ENCODE results near the gene ERBB3. TPM values are rescaled to one million over a fixed set of nuclear protein-coding genes. Genes with fewer than 3 reads are reported as not detected.

ERBB3 gene
- total RNA-seq, 5 donors from 2014 or later (not counting 1 experiment from before 2014, with no cell fraction given): 0.93 to 24.0 (median 8.2) TPM

- Mint-ChIP-seq H3K27ac (peak overlapping the region; percentile 99 to 100), H3K27me3 (no peaks in the 10 kb centered on the region), H3K36me3 (peaks cover 13% of the 10 kb centered on the region), H3K4me3 (peak overlapping the region; percentile 94 to 98 (median 96)), H3K4me1 (peaks cover 55 to 66% (median 63%) of the 10 kb centered on the region in 3 donors), H3K9me3 (no peaks in the 10 kb centered on the region)
- H3K4me3 ChIP-seq (ENCODE audit: control insufficient read depth in 1 of 2, extremely low read depth in 1 of 2, low read length in 1 of 2): peak overlapping the region; percentile 17 to 92
- ChIA-PET CTCF (interaction anchor here (0.6 to 2.0 kb wide), 9 partner anchors 15 to 357 kb away, joined by 3 to 11 read pairs (median 5); partner anchors contain the start of genes ZC3H10 (in 2 of the 2), ESYT1 (in 1 of the 2) and RNF41 (in 1 of the 2)), POLR2A (interaction anchor here (0.5 to 1.1 kb wide), 6 partner anchors 14 to 148 kb away, joined by 3 to 5 read pairs (median 4); partner anchors contain the start of gene ZC3H10 (in 1 of the 2))
- no peaks in the 10 kb centered on the region for H3K27me3 ChIP-seq (replicated peaks in 1 of 2; ENCODE audit: control insufficient read depth in 2 of 2, extremely low read depth in 1 of 2, insufficient read depth in 2 of 2, low read length in 1 of 2)
- peaks cover 7 to 11% of the 10 kb centered on the region in 2 donors for H3K36me3 ChIP-seq (ENCODE audit: control insufficient read depth in 2 of 2, extremely low read depth in 1 of 2, insufficient read depth in 1 of 2, low read length in 1 of 2)
- H3K9me3 ChIP-seq: no peaks in the 10 kb centered on the region
- H3K4me1 ChIP-seq (ENCODE audit: control insufficient read depth in 1 of 2, extremely low read depth in 1 of 2, insufficient read depth in 2 of 2, low read length in 2 of 2): peaks cover 35 to 49% of the 10 kb centered on the region in 2 experiments
- H3K27ac ChIP-seq (ENCODE audit: low read length): peak overlapping the region; percentile 72
- WGBS (ENCODE audit: insufficient coverage): no CpG with 5 or more reads among the region's 1 CpG
- no peak for ATAC-seq (replicated peaks in 1 of 4)
- DNase-seq: no peak
These were observed 22.7 kb downstream of the ERBB3 start for GRCh38 chr12:56102683-56103065.

- no peaks in the 10 kb centered on the region for H3K9me3 Mint-ChIP-seq
- peak in 6 of 35 experiments; percentile 5 to 63 (median 30) for DNase-seq
- no peaks in the 10 kb centered on the region for H3K9me3 ChIP-seq
- H3K36me3 Mint-ChIP-seq: peaks cover 17% of the 10 kb centered on the region
- peak overlapping the region; percentile 99 to 100 for H3K27ac Mint-ChIP-seq
- H3K27me3 ChIP-seq (replicated peaks in 1 of 2; ENCODE audit: control insufficient read depth in 2 of 2, extremely low read depth in 1 of 2, insufficient read depth in 2 of 2, low read length in 1 of 2): no peaks in the 10 kb centered on the region
- H3K4me1 Mint-ChIP-seq: peaks cover 55 to 66% (median 63%) of the 10 kb centered on the region in 3 donors
- peak overlapping the region; percentile 72 for H3K27ac ChIP-seq (ENCODE audit: low read length)
- peak overlapping the region; percentile 94 to 98 (median 96) for H3K4me3 Mint-ChIP-seq
- peak in 3 of 4 experiments; percentile 17 to 29 (median 19) for ATAC-seq (replicated peaks in 1 of 4)
- H3K4me1 ChIP-seq (ENCODE audit: control insufficient read depth in 1 of 2, extremely low read depth in 1 of 2, insufficient read depth in 2 of 2, low read length in 2 of 2): peaks cover 35 to 49% of the 10 kb centered on the region in 2 experiments
- peak overlapping the region; percentile 73 to 92 for H3K4me3 ChIP-seq (ENCODE audit: control insufficient read depth in 1 of 2, extremely low read depth in 1 of 2, low read length in 1 of 2)
- ChIA-PET CTCF (interaction anchor here (0.5 to 2.0 kb wide), 9 partner anchors 15 to 172 kb away, joined by 3 to 11 read pairs (median 4); partner anchors contain the start of genes ZC3H10 (in 2 of the 2), ESYT1 (in 1 of the 2) and RNF41 (in 1 of the 2)), POLR2A (interaction anchor here in 1 of 2 donors (0.7 to 1.1 kb wide), 3 partner anchors 14 to 129 kb away, joined by 4 to 5 read pairs (median 4); partner anchors contain the start of genes RAB5B and ZC3H10)
- peaks cover 7 to 16% of the 10 kb centered on the region in 2 donors for H3K36me3 ChIP-seq (ENCODE audit: control insufficient read depth in 2 of 2, extremely low read depth in 1 of 2, insufficient read depth in 1 of 2, low read length in 1 of 2)
- no CpG with 5 or more reads among the region's 6 CpGs for WGBS (ENCODE audit: insufficient coverage)
- H3K27me3 Mint-ChIP-seq: no peaks in the 10 kb centered on the region
These were observed 23.2 kb downstream of the ERBB3 start for GRCh38 chr12:56103066-56103711.

GRCh38 chr12:56103823-56104108, 23.8 kb downstream of the ERBB3 start:
- H3K9me3 ChIP-seq: no peaks in the 10 kb centered on the region
- Mint-ChIP-seq H3K27me3 (no peaks in the 10 kb centered on the region), H3K4me3 (peak overlapping the region; percentile 94 to 98 (median 96)), H3K27ac (peak overlapping the region; percentile 99 to 100), H3K9me3 (no peaks in the 10 kb centered on the region), H3K36me3 (peaks cover 22% of the 10 kb centered on the region), H3K4me1 (peaks cover 55 to 66% (median 63%) of the 10 kb centered on the region in 3 donors)
- H3K27ac ChIP-seq (ENCODE audit: low read length): peak overlapping the region; percentile 72
- H3K27me3 ChIP-seq (replicated peaks in 1 of 2; ENCODE audit: control insufficient read depth in 2 of 2, extremely low read depth in 1 of 2, insufficient read depth in 2 of 2, low read length in 1 of 2): no peaks in the 10 kb centered on the region
- peaks cover 7 to 22% of the 10 kb centered on the region in 2 donors for H3K36me3 ChIP-seq (ENCODE audit: control insufficient read depth in 2 of 2, extremely low read depth in 1 of 2, insufficient read depth in 1 of 2, low read length in 1 of 2)
- H3K4me1 ChIP-seq (ENCODE audit: control insufficient read depth in 1 of 2, extremely low read depth in 1 of 2, insufficient read depth in 2 of 2, low read length in 2 of 2): peaks cover 35 to 49% of the 10 kb centered on the region in 2 experiments
- ChIA-PET CTCF (interaction anchor here in 1 of 2 donors (0.5 to 2.0 kb wide), 15 partner anchors 13 to 286 kb away, joined by 3 to 11 read pairs (median 5); partner anchors contain the start of genes CNPY2, COQ10A, ESYT1 and ORMDL2), POLR2A (interaction anchor here in 1 of 2 donors (1.0 to 2.1 kb wide), 6 partner anchors 13 to 130 kb away, joined by 3 to 7 read pairs (median 5); partner anchors contain the start of genes RAB5B, RNF41 and RPL41)
- DNase-seq: no peak
- 0% methylated on average over 7 of the region's 8 CpGs for WGBS (ENCODE audit: insufficient coverage)
- ATAC-seq (replicated peaks in 1 of 4): no peak
- H3K4me3 ChIP-seq (ENCODE audit: control insufficient read depth in 1 of 2, extremely low read depth in 1 of 2, low read length in 1 of 2): peak overlapping the region; percentile 73 to 92

GRCh38 chr12:56104109-56104814, 24.3 kb downstream of the ERBB3 start, which contains the start of gene PA2G4:
Gene PA2G4, plus strand, starts transcription at chr12:56104559. Its CDS starts 179 bp downstream, at chr12:56104738.
- WGBS (ENCODE audit: insufficient coverage): under 1% methylated on average over 50 of the region's 60 CpGs
- Mint-ChIP-seq H3K27me3 (no peaks in the 10 kb centered on the region), H3K4me3 (peak within 1 kb of the TSS; percentile 94 to 98 (median 96)), H3K4me1 (peaks cover 55 to 66% (median 63%) of the 10 kb centered on the region in 3 donors), H3K36me3 (peaks cover 25% of the 10 kb centered on the region), H3K9me3 (no peaks in the 10 kb centered on the region), H3K27ac (peak within 1 kb of the TSS; percentile 99 to 100)
- peaks cover 35 to 49% of the 10 kb centered on the region in 2 experiments for H3K4me1 ChIP-seq (ENCODE audit: control insufficient read depth in 1 of 2, extremely low read depth in 1 of 2, insufficient read depth in 2 of 2, low read length in 2 of 2)
- POLR2A ChIA-PET: interaction anchor here (0.6 to 2.1 kb wide), 8 partner anchors 12 to 334 kb away, joined by 3 to 7 read pairs (median 4); partner anchors contain the start of genes RAB5B (in 1 of the 2), RNF41 (in 1 of the 2) and RPL41 (in 1 of the 2)
- peak; percentile 87 to 93 (median 90) for ATAC-seq (replicated peaks in 1 of 4)
- H3K4me3 ChIP-seq (ENCODE audit: control insufficient read depth in 1 of 2, extremely low read depth in 1 of 2, low read length in 1 of 2): peak within 1 kb of the TSS; percentile 73 to 92
- peak; percentile 85 to 96 (median 91) for DNase-seq
- no peaks in the 10 kb centered on the region for H3K27me3 ChIP-seq (replicated peaks in 1 of 2; ENCODE audit: control insufficient read depth in 2 of 2, extremely low read depth in 1 of 2, insufficient read depth in 2 of 2, low read length in 1 of 2)
- peaks cover 7 to 26% of the 10 kb centered on the region in 2 donors for H3K36me3 ChIP-seq (ENCODE audit: control insufficient read depth in 2 of 2, extremely low read depth in 1 of 2, insufficient read depth in 1 of 2, low read length in 1 of 2)
- CTCF ChIA-PET: interaction anchor here (0.8 to 2.0 kb wide), 16 partner anchors 13 to 286 kb away, joined by 3 to 11 read pairs (median 4); partner anchors contain the start of genes CNPY2 (in 1 of the 2), COQ10A (in 1 of the 2), ESYT1 (in 1 of the 2) and ORMDL2 (in 1 of the 2)
- peak within 1 kb of the TSS; percentile 72 for H3K27ac ChIP-seq (ENCODE audit: low read length)
- H3K9me3 ChIP-seq: no peaks in the 10 kb centered on the region

- ChIA-PET POLR2A (interaction anchor here (0.6 to 2.1 kb wide), 6 partner anchors 12 to 334 kb away, joined by 3 to 7 read pairs (median 4); partner anchors contain the start of gene RPL41 (in 1 of the 2)), CTCF (interaction anchor here (0.6 to 2.0 kb wide), 15 partner anchors 12 to 375 kb away, joined by 3 to 11 read pairs (median 4); partner anchors contain the start of genes CNPY2 (in 1 of the 2), COQ10A (in 1 of the 2), ESYT1 (in 1 of the 2) and RAB5B (in 1 of the 2))
- Mint-ChIP-seq H3K9me3 (no peaks in the 10 kb centered on the region), H3K4me3 (peak overlapping the region; percentile 94 to 98 (median 96)), H3K27ac (peak overlapping the region; percentile 99 to 100), H3K4me1 (peaks cover 53 to 63% (median 60%) of the 10 kb centered on the region in 3 donors), H3K36me3 (peaks cover 31% of the 10 kb centered on the region), H3K27me3 (no peaks in the 10 kb centered on the region)
- ATAC-seq (replicated peaks in 1 of 4) (peak; percentile 2 to 6 (median 6)), DNase-seq (peak in 5 of 35 experiments; percentile 10 to 28 (median 11))
- WGBS (ENCODE audit: insufficient coverage): 0% methylated on average over 37 of the region's 40 CpGs
- Histone ChIP-seq H3K4me3 (ENCODE audit: control insufficient read depth in 1 of 2, extremely low read depth in 1 of 2, low read length in 1 of 2) (peak overlapping the region; percentile 73 to 92), H3K27me3 (replicated peaks in 1 of 2; ENCODE audit: control insufficient read depth in 2 of 2, extremely low read depth in 1 of 2, insufficient read depth in 2 of 2, low read length in 1 of 2) (no peaks in the 10 kb centered on the region), H3K9me3 (no peaks in the 10 kb centered on the region), H3K27ac (ENCODE audit: low read length) (peak overlapping the region; percentile 72), H3K4me1 (ENCODE audit: control insufficient read depth in 1 of 2, extremely low read depth in 1 of 2, insufficient read depth in 2 of 2, low read length in 2 of 2) (peaks cover 35 to 49% of the 10 kb centered on the region in 2 experiments), H3K36me3 (ENCODE audit: control insufficient read depth in 2 of 2, extremely low read depth in 1 of 2, insufficient read depth in 1 of 2, low read length in 1 of 2) (peaks cover 7 to 33% of the 10 kb centered on the region in 2 donors)
These were observed 25.0 kb downstream of the ERBB3 start for GRCh38 chr12:56104815-56105608.

Measured in T-cell (primary cell).